KMS-11 (cell line): Measurements from ENCODE around the gene TMEM131.
A peak's percentile ranks its signal among the peaks of the same experiment; 100 is the strongest.

ENCODE experiments used
- H2AFZ ChIP-seq: fragments of 200-600 bp; sonication (generic); 2 replicates; pipeline ENCODE4 v1.6.1; 2016; ENCODE audit warnings: antibody characterized with exemption, mixed run types, low read depth
- H3K27ac ChIP-seq: fragments of 200-600 bp; sonication (generic); 2 replicates; pipeline ENCODE4 v1.6.1; 2016; ENCODE audit warnings: mild to moderate bottlenecking, mixed run types
- H3K27me3 ChIP-seq: fragments of 200-600 bp; sonication (generic); 2 replicates; pipeline ENCODE4 v1.6.1; 2017; ENCODE audit warnings: mild to moderate bottlenecking, low read depth, mixed run types, moderate library complexity; ENCODE audit not compliant: insufficient read depth
- H3K36me3 ChIP-seq: fragments of 200-600 bp; sonication (generic); 2 replicates; pipeline ENCODE4 v1.6.1; 2017; ENCODE audit warnings: mild to moderate bottlenecking, mixed run types; ENCODE audit not compliant: insufficient read depth
- H3K4me1 ChIP-seq: fragments of 200-600 bp; sonication (generic); 2 replicates; pipeline ENCODE4 v1.6.1; 2016; ENCODE audit warnings: mild to moderate bottlenecking, low read depth, mixed run types; ENCODE audit not compliant: poor library complexity, severe bottlenecking
- H3K4me2 ChIP-seq: fragments of 200-600 bp; sonication (generic); 2 replicates; pipeline ENCODE4 v1.7.0; 2016; ENCODE audit warnings: mild to moderate bottlenecking, mixed run types
- H3K4me3 ChIP-seq: fragments of 200-600 bp; sonication (generic); IDR thresholded peaks from 2 replicates; pipeline ENCODE4 v1.6.1; 2017; ENCODE audit warnings: low read depth, low read length, mixed read lengths; ENCODE audit not compliant: insufficient read depth
- H3K79me2 ChIP-seq: fragments of 200-600 bp; sonication (generic); 2 replicates; pipeline ENCODE4 v1.6.1; 2016; ENCODE audit warnings: low read depth, mixed run types; ENCODE audit not compliant: insufficient read depth
- H3K9ac ChIP-seq: fragments of 200-600 bp; sonication (generic); 2 replicates; pipeline ENCODE4 v1.6.1; 2016; ENCODE audit warnings: mild to moderate bottlenecking, mixed run types
- H4K20me1 ChIP-seq: fragments of 200-600 bp; sonication (generic); 2 replicates; pipeline ENCODE4 v1.6.1; 2016; ENCODE audit warnings: mild to moderate bottlenecking, mixed run types; ENCODE audit not compliant: insufficient read depth
- CTCF ChIP-seq: fragments of 200-600 bp; sonication (generic); conservative IDR thresholded peaks from 2 replicates; pipeline ENCODE4 v1.6.1; 2017; ENCODE audit warnings: low read depth, mild to moderate bottlenecking, antibody characterized with exemption, low read length, moderate library complexity, mixed read lengths

TMEM131 gene

GRCh38 chr2:97981961-97982360, 13.8 kb downstream of the TMEM131 start:
- no peaks in the 10 kb centered on the region for H3K27me3 ChIP-seq
- no peak for TF ChIP-seq CTCF
- no peak overlapping the region for H3K4me2 ChIP-seq
- peaks cover 20% of the 10 kb centered on the region; the same call in 1 of the 2 replicates for H3K79me2 ChIP-seq
- H3K36me3 ChIP-seq = no peaks in the 10 kb centered on the region
- H3K4me1 ChIP-seq = no peaks in the 10 kb centered on the region
- H4K20me1 ChIP-seq = no peaks in the 10 kb centered on the region
- H2AFZ ChIP-seq = no peak overlapping the region
- no peak overlapping the region for H3K9ac ChIP-seq
- no peak overlapping the region for H3K4me3 ChIP-seq
- H3K27ac ChIP-seq = no peak overlapping the region

GRCh38 chr2:97979904-97980303, 15.8 kb downstream of the TMEM131 start:
- Histone ChIP-seq H3K9ac (no peak overlapping the region), H3K79me2 (peaks cover 11% of the 10 kb centered on the region; the same call in 1 of the 2 replicates), H2AFZ (no peak overlapping the region), H4K20me1 (no peaks in the 10 kb centered on the region), H3K36me3 (no peaks in the 10 kb centered on the region), H3K4me1 (no peaks in the 10 kb centered on the region), H3K4me3 (no peak overlapping the region), H3K27ac (no peak overlapping the region), H3K27me3 (no peaks in the 10 kb centered on the region), H3K4me2 (no peak overlapping the region)
- TF ChIP-seq CTCF = no peak

- Histone ChIP-seq H3K4me3 (no peak overlapping the region), H2AFZ (no peak overlapping the region), H3K36me3 (no peaks in the 10 kb centered on the region), H3K9ac (no peak overlapping the region), H3K27ac (no peak overlapping the region), H3K4me2 (no peak overlapping the region), H3K79me2 (peaks cover 36% of the 10 kb centered on the region; the same call in 1 of the 2 replicates), H4K20me1 (no peaks in the 10 kb centered on the region), H3K4me1 (peaks cover 14% of the 10 kb centered on the region), H3K27me3 (no peaks in the 10 kb centered on the region)
- no peak for TF ChIP-seq CTCF
Observed at GRCh38 chr2:97974471-97974870, 21.3 kb downstream of the TMEM131 start.

- H3K27ac ChIP-seq = no peak overlapping the region; the same call in 1 of the 2 replicates
- no peak overlapping the region for H3K4me3 ChIP-seq
- peak overlapping the region; percentile 59 for H3K4me2 ChIP-seq
- H3K79me2 ChIP-seq = peaks cover 52% of the 10 kb centered on the region; the same call in 1 of the 2 replicates
- H3K9ac ChIP-seq = no peak overlapping the region
- H4K20me1 ChIP-seq = no peaks in the 10 kb centered on the region; the same call in 1 of the 2 replicates
- no peaks in the 10 kb centered on the region for H3K36me3 ChIP-seq
- H3K4me1 ChIP-seq = peaks cover 23% of the 10 kb centered on the region
- H2AFZ ChIP-seq = no peak overlapping the region
- no peaks in the 10 kb centered on the region for H3K27me3 ChIP-seq
- TF ChIP-seq CTCF = no peak
Observed at GRCh38 chr2:97970293-97971060, 25.3 kb downstream of the TMEM131 start.
